Adipocyte (in vitro differentiated cells): ENCODE results near the gene KNL1.

Source experiments
- DNase-seq: peaks from one replicate; pipeline ENCODE4 v3.0.0-alpha.2; 2015; ENCODE audit warnings: low read depth
- H3K27me3 ChIP-seq: replicated peaks from 2 replicates; pipeline ENCODE4 v1.7.0; 2013; ENCODE audit warnings: mild to moderate bottlenecking, low read length, moderate library complexity; ENCODE audit not compliant: control insufficient read depth, insufficient read depth
- H3K36me3 ChIP-seq: 2 replicates; pipeline ENCODE4 v1.7.0; 2013; ENCODE audit warnings: low read length, mild to moderate bottlenecking, moderate library complexity; ENCODE audit not compliant: control insufficient read depth, insufficient read depth, severe bottlenecking
- H3K4me1 ChIP-seq: 2 replicates; pipeline ENCODE4 v1.7.0; 2013; ENCODE audit warnings: mild to moderate bottlenecking, low read length, moderate library complexity; ENCODE audit not compliant: control insufficient read depth, insufficient read depth
- H3K4me3 ChIP-seq: 2 replicates; pipeline ENCODE4 v1.7.0; 2013; ENCODE audit warnings: mild to moderate bottlenecking, low read length, moderate library complexity
- H3K9ac ChIP-seq: 2 replicates; pipeline ENCODE4 v1.7.0; 2013; ENCODE audit warnings: mild to moderate bottlenecking, low read length, moderate library complexity
- H3K9me3 ChIP-seq: 2 replicates; pipeline ENCODE4 v1.7.0; 2013; ENCODE audit warnings: mild to moderate bottlenecking, low read length, moderate library complexity; ENCODE audit not compliant: control insufficient read depth

Gene KNL1

GRCh38 chr15:40593588-40594428, at the start of gene KNL1:
TSS of gene KNL1 (plus strand) at chr15:40594249. CDS start at chr15:40602932, 8,683 bp downstream.
- Histone ChIP-seq H3K36me3 (no peaks in the 10 kb centered on the region), H3K27me3 (no peaks in the 10 kb centered on the region), H3K9me3 (no peaks in the 10 kb centered on the region), H3K9ac (peak within 1 kb of the TSS; percentile 83), H3K4me1 (peaks cover 8% of the 10 kb centered on the region), H3K4me3 (peak within 1 kb of the TSS; percentile 82)
- DNase-seq = peak; percentile 95

- Histone ChIP-seq H3K36me3 (peaks cover 26% of the 10 kb centered on the region), H3K4me1 (no peaks in the 10 kb centered on the region), H3K9me3 (no peaks in the 10 kb centered on the region)
Observed at GRCh38 chr15:40545457-40545856, 48.6 kb upstream of the KNL1 start.

GRCh38 chr15:40548610-40549009, 45.4 kb upstream of the KNL1 start:
- H3K9me3 ChIP-seq = no peaks in the 10 kb centered on the region

More at GRCh38 chr15:40545457-40545856, 48.6 kb upstream of the KNL1 start:
- H3K9ac ChIP-seq = no peak overlapping the region
- no peak overlapping the region for H3K4me3 ChIP-seq
- DNase-seq = no peak
- H3K27me3 ChIP-seq = no peaks in the 10 kb centered on the region

GRCh38 chr15:40549894-40550293, 44.2 kb upstream of the KNL1 start:
- Histone ChIP-seq H3K9ac (no peak overlapping the region), H3K27me3 (no peaks in the 10 kb centered on the region), H3K9me3 (no peaks in the 10 kb centered on the region), H3K4me3 (no peak overlapping the region), H3K36me3 (peaks cover 45% of the 10 kb centered on the region), H3K4me1 (no peaks in the 10 kb centered on the region)
- DNase-seq = no peak

More at GRCh38 chr15:40548610-40549009, 45.4 kb upstream of the KNL1 start:
- H3K4me3 ChIP-seq = no peak overlapping the region
- H3K4me1 ChIP-seq = no peaks in the 10 kb centered on the region
- H3K27me3 ChIP-seq = no peaks in the 10 kb centered on the region
- H3K9ac ChIP-seq = no peak overlapping the region
- no peak for DNase-seq
- peaks cover 40% of the 10 kb centered on the region for H3K36me3 ChIP-seq

- Histone ChIP-seq H3K4me1 (no peaks in the 10 kb centered on the region), H3K27me3 (no peaks in the 10 kb centered on the region), H3K9ac (no peak overlapping the region), H3K36me3 (peaks cover 50% of the 10 kb centered on the region), H3K9me3 (no peaks in the 10 kb centered on the region), H3K4me3 (no peak overlapping the region)
- DNase-seq = no peak
Observed at GRCh38 chr15:40550341-40551037, 43.6 kb upstream of the KNL1 start.

GRCh38 chr15:40554161-40554525, 39.9 kb upstream of the KNL1 start:
- Histone ChIP-seq H3K27me3 (no peaks in the 10 kb centered on the region), H3K36me3 (peaks cover 37% of the 10 kb centered on the region), H3K9me3 (no peaks in the 10 kb centered on the region), H3K4me1 (no peaks in the 10 kb centered on the region), H3K9ac (no peak overlapping the region), H3K4me3 (no peak overlapping the region)
- no peak for DNase-seq

- Histone ChIP-seq H3K27me3 (no peaks in the 10 kb centered on the region), H3K36me3 (peaks cover 35% of the 10 kb centered on the region), H3K4me3 (no peak overlapping the region), H3K4me1 (no peaks in the 10 kb centered on the region), H3K9ac (no peak overlapping the region), H3K9me3 (no peaks in the 10 kb centered on the region)
- no peak for DNase-seq
Observed at GRCh38 chr15:40555876-40556275, 38.2 kb upstream of the KNL1 start.

GRCh38 chr15:40558952-40559742, 34.9 kb upstream of the KNL1 start:
- Histone ChIP-seq H3K9me3 (no peaks in the 10 kb centered on the region), H3K4me1 (peaks cover 11% of the 10 kb centered on the region), H3K9ac (no peak overlapping the region), H3K36me3 (peaks cover 18% of the 10 kb centered on the region), H3K27me3 (no peaks in the 10 kb centered on the region), H3K4me3 (no peak overlapping the region)
- no peak for DNase-seq

GRCh38 chr15:40562691-40563090, 31.4 kb upstream of the KNL1 start:
- peaks cover 5% of the 10 kb centered on the region for H3K27me3 ChIP-seq
- H3K4me3 ChIP-seq = no peak overlapping the region
- H3K9me3 ChIP-seq = no peaks in the 10 kb centered on the region
- no peak overlapping the region for H3K9ac ChIP-seq
- H3K36me3 ChIP-seq = peaks cover 3% of the 10 kb centered on the region
- peaks cover 16% of the 10 kb centered on the region for H3K4me1 ChIP-seq
- DNase-seq = no peak

- H3K4me1 ChIP-seq = peaks cover 17% of the 10 kb centered on the region
- H3K36me3 ChIP-seq = peaks cover 3% of the 10 kb centered on the region
- DNase-seq = peak; percentile 13
- H3K4me3 ChIP-seq = peak overlapping the region; percentile 95
- no peak overlapping the region for H3K9ac ChIP-seq
- peaks cover 5% of the 10 kb centered on the region for H3K27me3 ChIP-seq
- H3K9me3 ChIP-seq = no peaks in the 10 kb centered on the region
Observed at GRCh38 chr15:40563426-40563825, 30.6 kb upstream of the KNL1 start.
